ENCODE data around the gene TTBK1.

TTBK1 gene

DNA sequence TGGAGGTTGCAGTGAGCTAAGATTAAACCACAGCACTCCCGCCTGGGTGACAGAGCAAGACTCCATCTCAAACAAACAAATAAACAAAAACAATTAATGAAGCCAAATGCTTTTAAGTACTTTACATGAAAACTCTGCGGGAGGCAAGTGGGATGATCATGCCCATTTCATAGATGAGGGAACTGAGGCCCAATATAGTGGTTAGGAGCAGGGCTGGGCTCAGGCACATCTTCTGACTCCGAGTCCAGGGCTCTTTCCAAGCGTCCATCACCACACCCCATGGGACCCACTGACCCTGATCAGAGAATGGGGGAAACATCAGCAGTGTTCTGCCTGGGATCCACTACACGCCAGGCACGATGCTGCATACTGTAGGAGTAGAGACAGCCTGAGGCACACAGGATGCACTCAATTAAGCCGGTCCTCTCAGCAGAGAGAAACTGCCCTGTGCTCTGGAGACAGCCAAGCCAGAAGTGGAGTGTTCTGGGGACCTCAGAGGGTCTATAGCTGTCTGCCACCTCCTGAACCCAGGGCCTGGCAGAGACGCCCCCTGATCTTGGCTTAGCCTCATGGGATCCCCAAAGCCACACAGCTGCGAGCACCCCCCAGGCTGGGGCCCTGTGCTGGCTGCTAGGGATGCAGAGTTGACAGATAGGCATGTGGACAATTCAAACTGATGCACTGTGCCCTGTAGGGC lies 13.5 kb downstream of the TTBK1 start:
- Mint-ChIP-seq H3K9me3 (ENCODE audit: low read depth) (no peaks in the 10 kb centered on the region), H3K4me3 (no peak overlapping the region), H3K4me1 (ENCODE audit: low read depth) (peaks cover 5% of the 10 kb centered on the region), H3K36me3 (no peaks in the 10 kb centered on the region), H3K27me3 (peaks cover 9% of the 10 kb centered on the region), H3K27ac (peak overlapping the region; percentile 77)

DNA sequence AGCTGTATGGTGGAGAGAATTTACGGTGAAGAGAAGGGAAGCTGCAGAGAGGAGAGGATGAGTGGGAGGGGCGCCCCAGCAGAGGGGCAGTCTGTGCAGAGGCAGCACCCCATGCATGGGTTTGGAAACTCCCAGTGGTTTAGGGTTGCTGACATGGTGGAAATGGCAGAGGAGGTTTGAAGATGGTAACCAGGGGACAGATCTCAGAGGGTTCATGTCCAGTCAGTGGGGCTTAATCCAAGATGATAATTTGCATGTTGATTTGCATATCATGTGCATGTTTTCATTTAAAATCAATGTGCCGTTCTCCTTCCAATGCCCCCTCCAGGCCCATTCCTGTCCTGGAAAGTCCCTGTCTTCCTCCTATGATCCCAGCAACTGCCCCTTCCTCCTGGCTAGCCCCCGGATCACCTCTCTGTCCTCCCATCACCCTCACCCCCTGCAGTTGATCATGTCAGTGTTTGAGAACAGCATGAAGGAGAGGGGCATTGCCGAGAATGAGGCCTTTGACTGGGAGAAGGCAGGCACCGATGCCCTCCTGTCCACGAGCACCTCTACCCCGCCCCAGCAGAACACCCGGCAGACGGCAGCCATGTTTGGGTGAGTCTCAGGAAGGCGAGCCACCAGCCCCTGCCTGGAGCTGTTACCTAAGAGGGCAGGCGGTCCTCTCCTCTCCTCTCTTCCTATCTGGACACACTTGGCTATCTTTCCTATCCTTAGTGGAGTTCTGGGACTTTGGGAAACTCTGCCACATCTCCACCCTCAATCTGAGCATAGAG lies 14.3 kb downstream of the TTBK1 start:
- Mint-ChIP-seq H3K27me3 (peaks cover 9% of the 10 kb centered on the region), H3K4me3 (no peak overlapping the region), H3K9me3 (ENCODE audit: low read depth) (no peaks in the 10 kb centered on the region)

DNA sequence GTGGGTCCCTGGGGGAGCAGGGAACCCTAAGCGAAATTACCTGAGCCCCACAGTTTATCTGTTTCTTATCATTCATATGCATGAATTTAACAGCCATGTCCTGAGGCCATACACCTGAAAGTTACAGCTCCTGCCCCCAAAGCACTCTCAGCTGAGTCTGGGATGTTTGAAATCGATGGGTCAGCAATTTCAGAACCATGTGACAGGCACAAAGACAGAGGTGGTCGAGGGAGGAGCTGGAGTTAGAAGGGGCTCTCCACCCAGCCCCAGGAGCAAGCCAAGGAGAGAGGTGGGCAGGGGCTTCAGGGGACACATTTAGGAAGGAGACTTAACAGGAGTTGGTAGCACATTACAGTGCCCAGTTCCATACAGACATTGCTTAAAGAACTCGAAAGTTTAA lies 14.9 kb downstream of the TTBK1 start:
- no peaks in the 10 kb centered on the region for H3K9me3 Mint-ChIP-seq (ENCODE audit: low read depth)
- H3K4me1 Mint-ChIP-seq (ENCODE audit: low read depth): peaks cover 3% of the 10 kb centered on the region
- no peak overlapping the region for H3K27ac Mint-ChIP-seq
- no peaks in the 10 kb centered on the region for H3K36me3 Mint-ChIP-seq
- H3K27me3 Mint-ChIP-seq: peaks cover 4% of the 10 kb centered on the region
- no peak overlapping the region for H3K4me3 Mint-ChIP-seq

More for the DNA sequence above, 14.3 kb downstream of the TTBK1 start:
- Mint-ChIP-seq H3K36me3 (no peaks in the 10 kb centered on the region), H3K4me1 (ENCODE audit: low read depth) (peaks cover 5% of the 10 kb centered on the region), H3K27ac (peak overlapping the region; percentile 77)

GRCh38 chr6:43258807-43259686 lies 15.8 kb downstream of the TTBK1 start:
- Mint-ChIP-seq H3K9me3 (ENCODE audit: low read depth) (no peaks in the 10 kb centered on the region), H3K36me3 (no peaks in the 10 kb centered on the region), H3K27ac (no peak overlapping the region), H3K4me3 (no peak overlapping the region), H3K4me1 (ENCODE audit: low read depth) (peaks cover 3% of the 10 kb centered on the region), H3K27me3 (peaks cover 7% of the 10 kb centered on the region)

- no peaks in the 10 kb centered on the region for H3K36me3 Mint-ChIP-seq
- H3K27ac Mint-ChIP-seq: no peak overlapping the region
- H3K9me3 Mint-ChIP-seq (ENCODE audit: low read depth): no peaks in the 10 kb centered on the region
- peaks cover 6% of the 10 kb centered on the region for H3K27me3 Mint-ChIP-seq
- H3K4me1 Mint-ChIP-seq (ENCODE audit: low read depth): peaks cover 3% of the 10 kb centered on the region
- no peak overlapping the region for H3K4me3 Mint-ChIP-seq
These were observed 17.5 kb downstream of the TTBK1 start for GRCh38 chr6:43260791-43261190.

- Mint-ChIP-seq H3K4me1 (ENCODE audit: low read depth) (peaks cover 3% of the 10 kb centered on the region), H3K27ac (no peak overlapping the region), H3K9me3 (ENCODE audit: low read depth) (no peaks in the 10 kb centered on the region)
These were observed 17.9 kb downstream of the TTBK1 start for GRCh38 chr6:43261198-43261597.

GRCh38 chr6:43262000-43262779 lies 18.9 kb downstream of the TTBK1 start:
- H3K9me3 Mint-ChIP-seq (ENCODE audit: low read depth): no peaks in the 10 kb centered on the region
- peaks cover 2% of the 10 kb centered on the region for H3K4me1 Mint-ChIP-seq (ENCODE audit: low read depth)
- no peaks in the 10 kb centered on the region for H3K36me3 Mint-ChIP-seq
- no peak overlapping the region for H3K4me3 Mint-ChIP-seq
- H3K27ac Mint-ChIP-seq: no peak overlapping the region
- H3K27me3 Mint-ChIP-seq: peaks cover 3% of the 10 kb centered on the region

More at GRCh38 chr6:43261198-43261597, 17.9 kb downstream of the TTBK1 start:
- Mint-ChIP-seq H3K36me3 (no peaks in the 10 kb centered on the region), H3K4me3 (no peak overlapping the region), H3K27me3 (peaks cover 6% of the 10 kb centered on the region)

GRCh38 chr6:43262780-43263313 lies 19.6 kb downstream of the TTBK1 start:
- no peaks in the 10 kb centered on the region for H3K4me1 Mint-ChIP-seq (ENCODE audit: low read depth)
- no peaks in the 10 kb centered on the region for H3K9me3 Mint-ChIP-seq (ENCODE audit: low read depth)
- no peak overlapping the region for H3K27ac Mint-ChIP-seq
- H3K4me3 Mint-ChIP-seq: no peak overlapping the region
- H3K27me3 Mint-ChIP-seq: peaks cover 3% of the 10 kb centered on the region
- H3K36me3 Mint-ChIP-seq: no peaks in the 10 kb centered on the region

GRCh38 chr6:43263314-43264178 lies 20.3 kb downstream of the TTBK1 start:
- Mint-ChIP-seq H3K27ac (no peak overlapping the region), H3K4me1 (ENCODE audit: low read depth) (no peaks in the 10 kb centered on the region), H3K36me3 (no peaks in the 10 kb centered on the region), H3K27me3 (peaks cover 3% of the 10 kb centered on the region), H3K9me3 (ENCODE audit: low read depth) (no peaks in the 10 kb centered on the region), H3K4me3 (no peak overlapping the region)

GRCh38 chr6:43264599-43265145 lies 21.4 kb downstream of the TTBK1 start:
- Mint-ChIP-seq H3K27ac (no peak overlapping the region), H3K4me3 (no peak overlapping the region), H3K36me3 (no peaks in the 10 kb centered on the region), H3K9me3 (ENCODE audit: low read depth) (no peaks in the 10 kb centered on the region), H3K4me1 (ENCODE audit: low read depth) (peaks cover 4% of the 10 kb centered on the region), H3K27me3 (peaks cover 3% of the 10 kb centered on the region)

DNA sequence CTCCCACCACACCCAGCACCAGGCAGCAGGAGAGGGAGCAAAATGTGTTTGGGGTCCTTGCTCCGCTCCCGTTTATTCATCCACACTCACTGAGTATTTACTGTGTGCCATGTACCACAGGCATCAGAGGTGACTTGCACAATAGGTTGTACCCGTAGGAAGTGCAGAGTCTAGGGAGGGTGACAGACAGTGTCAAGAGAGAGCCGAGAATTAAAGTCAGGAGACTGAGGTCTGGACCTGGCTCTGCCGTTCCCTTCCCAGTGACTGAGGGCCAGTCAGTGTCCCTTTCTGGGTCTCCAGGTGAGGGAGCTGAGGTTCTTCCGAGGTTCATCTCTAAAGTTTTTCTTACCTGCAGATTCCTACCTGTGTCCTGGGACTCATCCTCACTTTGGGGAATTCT lies 22.3 kb downstream of the TTBK1 start:
- no peak overlapping the region for H3K4me3 Mint-ChIP-seq
- H3K9me3 Mint-ChIP-seq (ENCODE audit: low read depth): no peaks in the 10 kb centered on the region
- H3K36me3 Mint-ChIP-seq: no peaks in the 10 kb centered on the region
- no peak overlapping the region for H3K27ac Mint-ChIP-seq
- H3K27me3 Mint-ChIP-seq: peaks cover 3% of the 10 kb centered on the region
- H3K4me1 Mint-ChIP-seq (ENCODE audit: low read depth): peaks cover 9% of the 10 kb centered on the region

- Mint-ChIP-seq H3K4me3 (no peak overlapping the region), H3K27me3 (peaks cover 3% of the 10 kb centered on the region), H3K4me1 (ENCODE audit: low read depth) (peaks cover 10% of the 10 kb centered on the region), H3K27ac (no peak overlapping the region), H3K9me3 (ENCODE audit: low read depth) (no peaks in the 10 kb centered on the region), H3K36me3 (no peaks in the 10 kb centered on the region)
These were observed 24.5 kb downstream of the TTBK1 start for GRCh38 chr6:43267619-43268354.

DNA sequence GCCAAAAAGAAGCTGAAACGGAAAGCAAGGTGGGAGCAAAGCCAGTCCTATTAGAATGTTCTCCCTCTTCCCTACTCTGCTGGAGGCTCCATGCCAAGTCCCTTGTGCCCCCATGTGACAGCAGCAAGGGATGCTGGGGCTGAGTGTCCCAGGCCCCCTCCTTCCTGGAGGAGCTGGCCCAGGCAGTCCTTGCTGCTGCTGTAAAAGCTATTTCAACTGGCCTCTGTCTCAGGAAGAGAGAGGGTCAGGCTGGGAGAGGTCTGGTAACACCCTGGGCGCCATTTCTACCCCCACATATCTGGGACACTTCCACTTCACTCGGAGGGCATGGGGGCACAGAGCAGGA lies 25.0 kb downstream of the TTBK1 start:
- H3K27ac Mint-ChIP-seq: no peak overlapping the region
- no peaks in the 10 kb centered on the region for H3K36me3 Mint-ChIP-seq
- H3K27me3 Mint-ChIP-seq: peaks cover 3% of the 10 kb centered on the region
- no peaks in the 10 kb centered on the region for H3K9me3 Mint-ChIP-seq (ENCODE audit: low read depth)
- no peak overlapping the region for H3K4me3 Mint-ChIP-seq
- H3K4me1 Mint-ChIP-seq (ENCODE audit: low read depth): peaks cover 10% of the 10 kb centered on the region
